ENCODE measurements around the gene CSNK2B. TPM values are rescaled to one million over a fixed set of nuclear protein-coding genes. Genes with fewer than 3 reads are reported as not detected.
A peak's percentile ranks its signal among the peaks of the same experiment; 100 is the strongest.

Gene CSNK2B
- total and polyA plus RNA-seq, 9 of the 15 experiments (the other 6 are each of a cell fraction or from before 2014, with no cell fraction given): 120 to 1,126 (median 529) TPM

- TF ChIP-seq BRD9 (IDR thresholded peaks at IDR 0.05; ENCODE audit: low read depth, partially characterized antibody) (peak; percentile 90), ZNF408 (CRISPR knock-in tag; IDR thresholded peaks at IDR 0.05; ENCODE audit: low read depth) (no peak), KLF16 (IDR thresholded peaks at IDR 0.05) (peak; percentile 90), PATZ1 (CRISPR knock-in tag; IDR thresholded peaks at IDR 0.05; ENCODE audit: borderline replicate concordance) (no peak), OTX1 (CRISPR knock-in tag; IDR thresholded peaks at IDR 0.05) (no peak; the same call in 1 of the 2 replicates), FOXP4 (CRISPR knock-in tag; IDR thresholded peaks at IDR 0.05; ENCODE audit: borderline replicate concordance) (peak; percentile 92), ZNF431 (CRISPR knock-in tag; IDR thresholded peaks at IDR 0.05) (no peak), STAT6 (CRISPR knock-in tag; IDR thresholded peaks at IDR 0.05) (no peak; the same call in 1 of the 2 replicates), ATF7 (IDR thresholded peaks at IDR 0.05) (peak; percentile 100), RAD51 (IDR thresholded peaks at IDR 0.05; ENCODE audit: borderline replicate concordance, low read depth) (no peak; the same call in 1 of the 2 replicates), ZNF740 (CRISPR knock-in tag; IDR thresholded peaks at IDR 0.05) (peak; percentile 70), ZNF740 (tag; IDR thresholded peaks at IDR 0.05) (no peak), PRDM10 (IDR thresholded peaks at IDR 0.05; ENCODE audit: partially characterized antibody) (peak; percentile 99), CC2D1A (IDR thresholded peaks at IDR 0.05) (0 out of 2 replicates have a peak, but pooled peaks have one; percentile 8), EP300 (IDR thresholded peaks at IDR 0.05; ENCODE audit: low read length) (peak; percentile 73)
Measured at GRCh38 chr6:31702819-31703716, 37.2 kb downstream of the CSNK2B start, which contains the start of gene ABHD16A (continued).
